ENCODE data around the gene NEUROD1.
A peak's percentile ranks its signal among the peaks of the same experiment; 100 is the strongest.
"Not testable (repeated sequence)": the region's sequence is repeated elsewhere in the genome, so short reads cannot be mapped to it uniquely, and the experiment has no call there.

The NEUROD1 gene

GRCh38 chr2:181680055-181680936 is at the start of gene NEUROD1:
TSS of gene NEUROD1 (minus strand) at chr2:181680517. CDS start at chr2:181678860, 1,657 bp downstream.
- DNase-seq: no peak

- DNase-seq: no peak
These were observed 45.2 kb upstream of the NEUROD1 start for GRCh38 chr2:181725476-181725875.

GRCh38 chr2:181724662-181725061 is 44.3 kb upstream of the NEUROD1 start:
- no peak for DNase-seq

GRCh38 chr2:181723731-181724130 is 43.4 kb upstream of the NEUROD1 start:
- no peak for DNase-seq

- peak; percentile 68 for DNase-seq
These were observed 34.8 kb upstream of the NEUROD1 start for GRCh38 chr2:181715033-181715630.

GRCh38 chr2:181711051-181711450 is 30.7 kb upstream of the NEUROD1 start:
- not testable (repeated sequence) for DNase-seq

GRCh38 chr2:181702519-181702918 is 22.2 kb upstream of the NEUROD1 start:
- DNase-seq: not testable (repeated sequence)

GRCh38 chr2:181698223-181698622 is 17.9 kb upstream of the NEUROD1 start:
- DNase-seq: no peak

DNA sequence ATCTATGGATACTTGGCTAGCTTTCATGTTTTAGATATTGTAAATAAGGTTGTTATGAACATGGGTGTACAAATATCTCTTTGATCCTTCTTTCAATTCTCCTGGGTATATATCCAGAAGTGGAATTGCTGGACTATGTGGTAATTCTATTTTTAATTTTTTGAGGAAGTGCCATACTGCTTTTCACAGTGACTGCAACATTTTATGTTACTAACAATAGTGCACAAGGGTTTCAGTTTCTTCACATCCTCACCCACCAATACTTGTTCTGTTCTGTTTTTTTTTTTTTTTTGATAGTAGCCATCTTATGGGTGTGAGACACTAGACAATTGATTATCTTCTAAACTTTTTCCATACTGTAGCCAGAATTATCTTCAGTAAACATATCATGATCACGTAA is 17.3 kb upstream of the NEUROD1 start:
- no peak for DNase-seq

GRCh38 chr2:181697126-181697525 is 16.8 kb upstream of the NEUROD1 start:
- DNase-seq: no peak

- no peak for DNase-seq
These were observed 14.0 kb upstream of the NEUROD1 start for GRCh38 chr2:181694271-181694670.

GRCh38 chr2:181690860-181691259 is 10.5 kb upstream of the NEUROD1 start:
- no peak for DNase-seq

DNA sequence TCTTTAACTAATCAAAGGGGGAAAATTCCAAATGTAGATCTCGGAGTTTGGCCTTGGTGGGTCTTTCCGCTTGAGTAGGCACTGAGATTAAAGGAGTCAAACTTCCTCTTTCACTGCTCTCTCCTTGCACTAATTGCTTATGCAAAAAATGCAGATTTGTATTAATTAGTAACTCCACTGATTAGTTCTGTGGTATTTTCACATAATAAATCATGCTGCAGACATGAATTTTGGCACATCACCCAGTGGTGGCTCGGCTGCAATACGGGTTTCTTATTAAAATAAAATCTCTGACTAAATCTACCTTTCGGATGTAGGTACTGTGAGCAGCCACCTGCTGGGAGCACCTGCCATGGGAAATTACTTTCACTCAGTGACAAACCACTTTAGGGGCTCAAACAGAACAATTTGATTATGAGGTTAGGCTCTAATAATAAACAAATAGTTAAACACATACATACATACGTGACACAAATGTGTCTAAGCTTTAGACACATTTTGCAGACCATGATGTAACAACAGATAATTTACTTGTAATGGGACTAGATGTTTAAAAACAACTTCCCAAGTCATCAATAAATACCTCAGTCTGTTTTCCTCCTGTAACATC is 6.4 kb upstream of the NEUROD1 start:
- no peak for DNase-seq

GRCh38 chr2:181685150-181685688 is 4.9 kb upstream of the NEUROD1 start:
- no peak for DNase-seq

- no peak for DNase-seq
These were observed 4.3 kb upstream of the NEUROD1 start for GRCh38 chr2:181684454-181685149.

DNA sequence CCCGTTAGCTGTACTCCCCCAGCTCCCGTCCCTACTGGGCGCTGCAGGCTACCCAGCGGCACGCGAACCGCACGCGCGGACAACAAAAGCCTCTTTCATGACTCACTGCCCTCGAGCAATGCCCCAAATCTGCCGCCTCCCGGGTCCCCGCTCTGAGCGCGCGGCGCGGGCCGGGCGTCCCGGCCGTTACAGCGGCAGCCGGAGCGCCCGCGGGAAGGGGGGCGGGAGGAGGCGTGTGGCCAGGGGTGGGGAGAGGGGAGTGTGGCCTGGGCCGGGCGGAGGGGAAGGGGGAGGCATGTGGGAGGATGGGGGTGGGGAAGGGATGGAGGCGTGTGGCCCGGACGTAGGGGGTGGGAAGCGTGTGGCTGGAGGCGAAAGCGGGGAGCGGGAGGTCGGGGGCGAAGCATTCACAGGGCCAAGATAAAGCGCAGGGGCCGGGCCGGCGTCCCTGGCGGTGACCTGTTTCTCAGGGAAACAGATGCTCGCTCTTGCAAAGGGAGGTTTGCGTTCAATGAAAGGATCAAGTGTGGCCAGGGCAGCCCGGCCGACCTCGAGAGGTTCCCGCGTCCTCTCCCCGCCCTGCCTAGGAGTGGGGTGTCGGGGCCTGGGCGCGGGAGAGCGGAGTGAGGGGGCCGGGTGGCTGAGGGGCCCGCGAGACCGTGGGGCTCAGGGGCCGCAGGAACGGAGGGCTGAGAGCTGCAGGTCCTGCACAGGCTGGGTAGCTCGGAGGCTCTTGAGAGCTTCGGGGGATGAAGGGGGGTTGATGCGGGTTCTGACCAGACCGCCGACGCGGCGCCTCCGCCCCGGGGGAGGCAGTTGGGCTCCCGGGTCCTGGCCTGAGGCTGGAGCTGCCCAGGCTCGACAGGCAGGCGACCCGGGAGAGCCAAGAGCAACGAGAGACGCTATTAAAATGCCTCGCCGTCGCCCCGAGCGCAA is 3.5 kb upstream of the NEUROD1 start:
- no peak for DNase-seq

DNA sequence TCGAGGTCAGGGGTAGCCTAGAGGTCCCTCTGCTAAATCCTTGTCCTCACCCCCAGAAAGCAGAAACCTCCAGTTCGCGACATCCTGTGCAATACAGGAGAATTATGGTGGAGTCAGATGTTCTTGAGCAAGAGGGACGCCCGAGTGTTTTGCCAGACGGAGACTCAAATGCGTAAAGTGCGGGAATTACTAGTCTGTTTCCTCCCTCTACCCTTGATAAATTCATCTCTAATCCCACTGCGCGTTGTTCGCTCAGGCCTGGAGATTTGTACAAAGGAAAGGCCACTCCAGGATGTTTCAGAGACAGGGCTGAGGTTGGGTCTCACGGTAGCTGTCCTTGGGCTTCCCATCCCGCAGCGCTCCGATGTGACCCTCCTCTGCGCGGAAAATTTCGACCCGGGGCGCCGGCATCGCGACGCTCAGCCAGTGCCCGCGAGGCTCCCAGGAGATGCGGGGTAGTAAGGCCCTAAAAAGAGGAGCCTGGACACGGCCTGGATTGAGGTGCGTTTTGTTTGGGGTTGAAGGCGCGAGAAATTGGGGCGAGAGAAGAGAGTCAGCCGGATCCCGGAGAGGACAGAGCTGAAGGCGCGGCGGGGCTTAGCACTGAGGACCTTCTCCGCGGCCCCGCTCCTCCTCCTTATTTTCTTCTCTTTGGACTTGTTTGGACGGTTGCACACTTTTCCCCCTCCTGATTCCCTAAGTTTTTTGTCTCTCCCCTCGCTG is 2.6 kb upstream of the NEUROD1 start:
- no peak for DNase-seq

DNA sequence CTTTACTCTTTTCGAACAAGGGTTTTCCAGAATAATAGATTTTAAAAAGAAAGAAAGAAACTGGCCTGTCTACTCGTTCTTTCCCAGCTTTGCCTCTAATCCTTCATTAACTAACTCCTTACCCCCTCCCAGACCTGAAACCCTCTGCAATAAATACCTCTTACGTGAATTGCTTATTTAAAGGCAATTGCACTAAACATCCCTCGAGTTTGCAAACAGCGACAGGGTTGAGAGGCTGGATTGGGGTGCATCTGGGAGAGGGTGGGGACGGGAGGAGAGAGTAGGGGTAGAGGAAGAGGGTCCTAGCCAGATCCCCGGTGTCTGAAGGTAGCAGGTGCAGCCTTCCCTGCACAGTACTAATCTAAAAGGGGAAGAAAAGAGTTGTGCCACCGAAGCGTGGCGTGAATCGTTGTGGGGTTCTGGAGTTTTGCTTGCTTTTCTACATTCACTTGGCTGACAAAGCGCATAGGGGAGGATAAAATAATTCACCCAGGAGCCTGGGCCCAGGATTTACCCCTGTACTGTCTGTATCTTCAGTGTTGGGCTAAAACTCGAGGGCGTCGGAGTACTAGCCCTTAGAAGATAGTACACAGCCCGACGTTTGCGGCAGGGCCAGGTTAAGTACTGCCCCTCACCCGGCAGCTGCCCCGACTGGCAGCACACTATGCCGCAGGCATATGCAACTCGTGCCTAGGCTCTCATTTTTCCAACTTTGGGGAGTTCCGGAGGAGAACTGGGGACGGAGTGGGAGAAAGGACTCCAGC is 1.9 kb upstream of the NEUROD1 start:
- DNase-seq: no peak

- no peak for DNase-seq
These were observed 857 bp upstream of the NEUROD1 start for GRCh38 chr2:181680937-181681811.

Measured in activated CD8-positive, alpha-beta memory T cell treated with anti-CD3 and anti-CD28 coated beads, Interleukin-2, amount 50 U/mL, for 4 hours (primary cell).